C4-2B (cell line): ENCODE measurements around the gene TMEM129.

Experiments
- ZFX ChIP-seq: fragments of 450-650 bp; IDR thresholded peaks from 2 replicates; pipeline ENCODE4 v1.6.1; 2017
- TF ChIP-seq, protein P1 (sequence below): fragments of 450-650 bp; conservative IDR thresholded peaks from 2 replicates; pipeline ENCODE4 v1.5.1; 2017; ENCODE audit warnings: mild to moderate bottlenecking

DNA sequence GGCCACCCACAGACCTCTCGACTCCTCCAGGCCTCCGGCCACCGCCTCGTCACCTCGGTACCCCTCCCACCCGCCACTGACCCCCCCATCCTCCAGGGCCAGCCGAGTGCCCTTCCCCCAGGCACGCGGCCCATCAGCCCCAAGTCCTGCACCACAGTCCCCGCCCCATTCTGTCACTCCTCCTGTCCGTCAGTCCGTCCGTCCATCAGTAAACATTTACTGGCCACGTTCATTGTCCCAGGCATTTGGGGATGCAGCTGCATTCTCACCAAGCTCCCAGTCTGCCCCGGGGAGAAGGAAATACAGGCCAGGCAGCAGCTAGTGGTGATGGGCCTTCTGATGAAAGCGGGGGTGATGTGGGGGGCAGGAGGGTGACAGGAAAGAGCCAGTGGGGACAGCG is 36.7 kb upstream of the TMEM129 start:
- TF ChIP-seq, protein P1, sequence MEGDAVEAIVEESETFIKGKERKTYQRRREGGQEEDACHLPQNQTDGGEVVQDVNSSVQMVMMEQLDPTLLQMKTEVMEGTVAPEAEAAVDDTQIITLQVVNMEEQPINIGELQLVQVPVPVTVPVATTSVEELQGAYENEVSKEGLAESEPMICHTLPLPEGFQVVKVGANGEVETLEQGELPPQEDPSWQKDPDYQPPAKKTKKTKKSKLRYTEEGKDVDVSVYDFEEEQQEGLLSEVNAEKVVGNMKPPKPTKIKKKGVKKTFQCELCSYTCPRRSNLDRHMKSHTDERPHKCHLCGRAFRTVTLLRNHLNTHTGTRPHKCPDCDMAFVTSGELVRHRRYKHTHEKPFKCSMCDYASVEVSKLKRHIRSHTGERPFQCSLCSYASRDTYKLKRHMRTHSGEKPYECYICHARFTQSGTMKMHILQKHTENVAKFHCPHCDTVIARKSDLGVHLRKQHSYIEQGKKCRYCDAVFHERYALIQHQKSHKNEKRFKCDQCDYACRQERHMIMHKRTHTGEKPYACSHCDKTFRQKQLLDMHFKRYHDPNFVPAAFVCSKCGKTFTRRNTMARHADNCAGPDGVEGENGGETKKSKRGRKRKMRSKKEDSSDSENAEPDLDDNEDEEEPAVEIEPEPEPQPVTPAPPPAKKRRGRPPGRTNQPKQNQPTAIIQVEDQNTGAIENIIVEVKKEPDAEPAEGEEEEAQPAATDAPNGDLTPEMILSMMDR = no peak
- TF ChIP-seq ZFX = no peak
